ENCODE results near the gene UXS1. TPM values are rescaled to one million over a fixed set of nuclear protein-coding genes. Genes with fewer than 3 reads are reported as not detected.

The UXS1 gene
- total and polyA plus RNA-seq, 2 donors (not counting 3 experiments of a cell fraction or from before 2014, with no cell fraction given), result 34.2 to 43.2 TPM

DNA sequence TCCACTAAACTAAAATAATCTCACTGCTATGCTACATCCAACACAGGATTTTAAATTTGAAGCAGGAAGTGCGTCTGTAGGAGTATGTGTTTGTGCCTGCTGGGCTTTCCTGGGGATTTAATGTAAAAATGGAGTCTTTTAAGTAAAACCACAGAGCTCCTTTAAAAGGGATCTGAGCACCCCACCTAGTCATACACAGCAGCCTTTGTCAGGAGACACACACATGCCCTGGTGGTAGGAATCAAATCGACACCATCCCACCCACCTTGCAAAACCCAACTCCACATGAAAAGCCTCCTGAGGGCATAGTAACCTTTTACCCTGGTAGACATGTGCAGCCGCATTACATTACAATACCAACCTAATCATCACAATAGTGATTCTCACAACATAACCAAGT, 29.1 kb downstream of the UXS1 start:
- H3K36me3 ChIP-seq (ENCODE audit: control insufficient read depth in 2 of 2, extremely low read depth in 1 of 2, insufficient read depth in 2 of 2, low read length in 2 of 2), result no peaks in the 10 kb centered on the region
- FAIRE-seq, result no peak
- TF ChIP-seq FOS (IDR thresholded peaks at IDR 0.05; ENCODE audit: borderline replicate concordance, insufficient read depth, low read length) (no peak), MYC (IDR thresholded peaks at IDR 0.05; ENCODE audit: low read depth, low read length) (no peak)
- no peak overlapping the region for H3K4me2 ChIP-seq (ENCODE audit: insufficient read depth, low read length)
- H3K9me3 ChIP-seq (replicated peaks; ENCODE audit: control insufficient read depth, insufficient read depth, low read length), result no peaks in the 10 kb centered on the region
- no peaks in the 10 kb centered on the region for H4K20me1 ChIP-seq (replicated peaks; ENCODE audit: control insufficient read depth, extremely low read depth, insufficient read depth, low read length)
- intact Hi-C loops (cut with micrococcal nuclease) (no loop called here), dilution Hi-C loops (cut with MboI; ENCODE audit: extremely low pct_ligation_motif_present, low sequenced_read_pairs) (no loop called here)
- no peaks in the 10 kb centered on the region for H3K27me3 ChIP-seq (ENCODE audit: control insufficient read depth in 2 of 2, insufficient read depth in 2 of 2, low read length in 2 of 2)
- DNase-seq (ENCODE audit: low read depth, low spot score), result no peak
- H3K9ac ChIP-seq (replicated peaks; ENCODE audit: extremely low read depth, insufficient read depth, low read length), result no peak overlapping the region
- no peak overlapping the region for H3K27ac ChIP-seq (ENCODE audit: insufficient read depth, low read depth, low read length)
- no peak overlapping the region for H3K4me3 ChIP-seq (replicated peaks in 1 of 3; ENCODE audit: insufficient read depth in 1 of 3, low read depth in 1 of 3, low read length in 3 of 3)
- H2AFZ ChIP-seq (ENCODE audit: low read depth, low read length), result no peak overlapping the region
- no TSS peak for BruUV-seq (replicated peaks)
- POLR2A ChIA-PET, result no interaction called here
- CTCF ChIA-PET, result interaction anchor here (1.1 kb wide), 1 partner anchor 24 kb away, joined by 3 read pairs; no protein-coding TSS in a partner anchor
- H3K79me2 ChIP-seq (ENCODE audit: control insufficient read depth, insufficient read depth, low read length), result peaks cover 3% of the 10 kb centered on the region
- H3K9me1 ChIP-seq (replicated peaks; ENCODE audit: control insufficient read depth, extremely low read depth, insufficient read depth, low read length), result no peaks in the 10 kb centered on the region
- H3K4me1 ChIP-seq (ENCODE audit: control insufficient read depth, extremely low read depth, insufficient read depth, low read length), result no peaks in the 10 kb centered on the region

DNA sequence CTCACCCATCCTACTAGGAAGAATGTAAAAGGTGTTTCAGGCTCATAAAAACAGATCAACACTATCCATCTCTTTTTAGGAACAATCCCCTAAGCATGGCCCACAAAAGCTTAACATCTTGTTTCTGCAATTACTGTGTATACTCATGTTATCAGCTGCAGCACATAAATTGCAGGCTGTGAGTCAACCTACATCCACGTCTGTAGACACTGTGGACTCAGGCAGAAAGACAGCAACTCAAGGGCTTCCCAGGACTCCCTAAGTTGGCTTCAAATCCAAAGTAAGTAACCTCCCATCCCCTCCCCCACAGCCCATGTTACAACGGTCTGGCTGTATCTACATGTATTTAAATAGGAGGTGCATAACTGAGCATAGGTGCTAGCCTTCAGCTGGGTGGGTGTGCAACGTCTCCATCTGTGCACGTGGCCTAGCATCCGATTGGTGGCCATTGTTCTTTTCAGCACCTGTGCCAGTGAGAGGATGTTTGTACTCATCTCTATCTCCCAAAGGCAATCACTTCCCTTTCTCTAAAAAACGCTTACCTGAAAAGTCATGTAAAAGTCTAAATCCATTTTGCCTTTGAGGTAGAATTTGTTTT, 30.1 kb downstream of the UXS1 start:
- TF ChIP-seq POLR2A (IDR thresholded peaks at IDR 0.05; ENCODE audit: low read depth, low read length) (no peak), GATA2 (IDR thresholded peaks at IDR 0.05; ENCODE audit: insufficient read depth, insufficient read length, low read depth, low read length) (no peak), EZH2 (IDR thresholded peaks at IDR 0.05; ENCODE audit: borderline replicate concordance, low read depth, low read length, severe bottlenecking) (no peak), POLR2AphosphoS5 (IDR thresholded peaks at IDR 0.05; ENCODE audit: insufficient read depth, low read depth, low read length) (no peak)
- FAIRE-seq (no peak), DNase-seq (ENCODE audit: low read depth, low spot score) (no peak)
- Histone ChIP-seq H4K20me1 (replicated peaks; ENCODE audit: control insufficient read depth, extremely low read depth, insufficient read depth, low read length) (no peaks in the 10 kb centered on the region), H3K9me1 (replicated peaks; ENCODE audit: control insufficient read depth, extremely low read depth, insufficient read depth, low read length) (no peaks in the 10 kb centered on the region), H3K27me3 (ENCODE audit: control insufficient read depth in 2 of 2, insufficient read depth in 2 of 2, low read length in 2 of 2) (no peaks in the 10 kb centered on the region), H3K9me3 (replicated peaks; ENCODE audit: control insufficient read depth, insufficient read depth, low read length) (no peaks in the 10 kb centered on the region), H3K36me3 (ENCODE audit: control insufficient read depth in 2 of 2, extremely low read depth in 1 of 2, insufficient read depth in 2 of 2, low read length in 2 of 2) (peaks cover 0 to 2% of the 10 kb centered on the region in 2 experiments), H3K4me2 (ENCODE audit: insufficient read depth, low read length) (no peak overlapping the region), H3K4me1 (ENCODE audit: control insufficient read depth, extremely low read depth, insufficient read depth, low read length) (no peaks in the 10 kb centered on the region), H3K27ac (ENCODE audit: insufficient read depth, low read depth, low read length) (no peak overlapping the region), H2AFZ (ENCODE audit: low read depth, low read length) (no peak overlapping the region), H3K4me3 (replicated peaks in 1 of 3; ENCODE audit: insufficient read depth in 1 of 3, low read depth in 1 of 3, low read length in 3 of 3) (no peak overlapping the region), H3K79me2 (ENCODE audit: control insufficient read depth, insufficient read depth, low read length) (peaks cover 3% of the 10 kb centered on the region), H3K9ac (replicated peaks; ENCODE audit: extremely low read depth, insufficient read depth, low read length) (no peak overlapping the region)
- dilution Hi-C loops (cut with MboI; ENCODE audit: extremely low pct_ligation_motif_present, low sequenced_read_pairs) (no loop called here), intact Hi-C loops (cut with micrococcal nuclease) (no loop called here)
- ChIA-PET POLR2A (no interaction called here), CTCF (no interaction called here)
- BruUV-seq (replicated peaks), result no TSS peak
